Spleen (tissue), 11 donors: Measurements from ENCODE around the gene COL5A1. TPM values are rescaled to one million over a fixed set of nuclear protein-coding genes. Genes with fewer than 3 reads are reported as not detected.

Experiments
- DNase-seq: peaks from one replicate; pipeline ENCODE4 v3.0.0-alpha.2; 2020
- H3K27ac ChIP-seq, 8 donors: fragments of 200-600 bp; sonication (generic) in 7 of 8; 1 replicate in 4 of 8; 2 replicates in 4 of 8; pipeline versions ENCODE4 v1.5.0 to v1.8.0; 2016 to 2021; ENCODE audit warnings: inconsistent platforms in 4 of 8, mild to moderate bottlenecking in 4 of 8, moderate library complexity in 1 of 8
- H3K27me3 ChIP-seq, 7 donors: fragments of 200-600 bp; sonication (generic) in 6 of 7; replicated peaks in 1 of 7; 1 replicate in 4 of 7; 2 replicates in 3 of 7; pipeline versions ENCODE4 v1.5.0 to v1.8.0; 2016 to 2021; ENCODE audit warnings: inconsistent platforms in 3 of 7, mild to moderate bottlenecking in 1 of 7
- H3K36me3 ChIP-seq, 6 donors: fragments of 200-600 bp; sonication (generic) in 5 of 6; 1 replicate in 4 of 6; 2 replicates in 2 of 6; pipeline versions ENCODE4 v1.5.0 to v1.8.0; 2016 to 2021; ENCODE audit warnings: inconsistent platforms in 2 of 6
- H3K4me1 ChIP-seq, 6 donors: fragments of 200-600 bp; sonication (generic) in 5 of 6; 1 replicate in 3 of 6; 2 replicates in 3 of 6; pipeline versions ENCODE4 v1.5.0 to v1.8.0; 2016 to 2021; ENCODE audit warnings: inconsistent platforms in 3 of 6
- H3K4me3 ChIP-seq, 8 donors: fragments of 200-600 bp; sonication (generic) in 7 of 8; 1 replicate in 4 of 8; 2 replicates in 4 of 8; pipeline versions ENCODE4 v1.5.0 to v1.8.0; 2016 to 2021; ENCODE audit warnings: inconsistent platforms in 4 of 8, mild to moderate bottlenecking in 4 of 8, moderate library complexity in 2 of 8
- H3K9me3 ChIP-seq, 8 donors: fragments of 200-600 bp; sonication (generic) in 7 of 8; 1 replicate in 4 of 8; 2 replicates in 4 of 8; pipeline versions ENCODE4 v1.5.0 to v1.8.0; 2016 to 2021; ENCODE audit warnings: inconsistent platforms in 4 of 8
- CTCF ChIP-seq, 11 experiments: fragments of 200-600 bp in 7 of 11; fragments of 450-650 bp in 4 of 11; sonication (generic) in 4 of 11; IDR thresholded peaks in 8 of 11; conservative IDR thresholded peaks in 3 of 11; 1 replicate in 7 of 11; 2 replicates in 4 of 11; pipeline versions ENCODE4 v1.4.0 to v1.8.0; 2016 to 2021; ENCODE audit warnings: antibody characterized with exemption in 11 of 11, inconsistent platforms in 4 of 11, mild to moderate bottlenecking in 1 of 11
- POLR2A ChIP-seq, 3 donors: fragments of 450-650 bp; IDR thresholded peaks; one replicate each; pipeline ENCODE4 v1.5.1; 2017; ENCODE audit warnings: antibody characterized with exemption in 3 of 3, mild to moderate bottlenecking in 1 of 3
- POLR2AphosphoS5 ChIP-seq, 3 donors: sonication (generic); formaldehyde crosslinking; IDR thresholded peaks; one replicate each; pipeline ENCODE4 v1.5.1; 2017; ENCODE audit warnings: antibody characterized with exemption in 3 of 3
- WGBS, 5 donors: extraction: QIAGEN DNeasy Blood & Tissue Kit in 3 of 5; methylation state at CpG; one replicate each; pipeline versions ENCODE4 v1.1.5 to v1.1.7; 2013 to 2018; 5-methylcytosine and 5-hydroxymethylcytosine counted together
- intact Hi-C: fragments of 100-400 bp; cut with DNase I; formaldehyde crosslinking; loops from one replicate; pipeline ENCODE4 v1.15.0; 2023; ENCODE audit warnings: low total_unique reads
- polyA plus RNA-seq, 3 donors: library from polyadenylated mRNA; stranded (reverse); fragments of 200-250 nt; gene quantifications; one replicate each; pipeline ENCODE4 v1.2.1, GENCODE V29; 2013
- total RNA-seq, 7 donors: library from RNA; depleted of rRNA in 3 of 7; stranded (reverse); fragments of >200 nt in 3 of 7; fragmentation: NEBNext Ultra II Directional in 4 of 7; extraction: Animal tissue kit (Norgen Biotek cat#: 25700) in 4 of 7; gene quantifications; one replicate each; pipeline versions ENCODE4 v1.1.0 to v1.2.1, GENCODE V29; 2016 to 2021
- donor health status: healthy with polysubstance abuse.
- donor health status: DM: no; HTN: no; CAD: no; lungs with moderate emphysema.
- donor health status: DM: no; HTN: no; CAD: no.
- donor health status: Bipolar disorder and iron deficiency.
- donor health status: healthy.
- donor health status: DM: no; HTN: no; CAD: no.
- donor health status: DM: yes; HTN: yes; CAD: no.

Gene COL5A1
- total and polyA plus RNA-seq, 10 donors: 2.6 to 50.6 (median 23.7) TPM

GRCh38 chr9:134869554-134870300, 228.1 kb downstream of the COL5A1 start:
- intact Hi-C loops: no loop called here
- H3K27ac ChIP-seq: no peak overlapping the region
- no peak for TF ChIP-seq POLR2AphosphoS5 (IDR thresholded peaks at IDR 0.05)
- no peak for TF ChIP-seq CTCF (IDR thresholded peaks at IDR 0.05 in 8 of 11, conservative IDR thresholded peaks at IDR 0.05 in 3 of 11)
- no peak for TF ChIP-seq POLR2A (IDR thresholded peaks at IDR 0.05)
- DNase-seq: no peak
- H3K4me1 ChIP-seq: no peaks in the 10 kb centered on the region
- H3K27me3 ChIP-seq: peaks cover 0 to 22% (median 0%) of the 10 kb centered on the region in 7 donors
- peaks cover 0 to 6% (median 0%) of the 10 kb centered on the region in 8 donors for H3K9me3 ChIP-seq
- WGBS, 5 donors: 65 to 95% (median 87%) methylated on average over 11 to 17 of the region's 17 CpGs
- H3K4me3 ChIP-seq: no peak overlapping the region
- H3K36me3 ChIP-seq: no peaks in the 10 kb centered on the region

- no peak overlapping the region for H3K27ac ChIP-seq
- peaks cover 0 to 6% (median 0%) of the 10 kb centered on the region in 8 donors for H3K9me3 ChIP-seq
- H3K4me3 ChIP-seq: no peak overlapping the region
- no peaks in the 10 kb centered on the region for H3K36me3 ChIP-seq
- WGBS, 5 donors: 77 to 93% (median 89%) methylated on average over 11 of the region's 11 CpGs
- peaks cover 0 to 17% (median 0%) of the 10 kb centered on the region in 7 donors for H3K27me3 ChIP-seq
- no peak for DNase-seq
- intact Hi-C loops: no loop called here
- H3K4me1 ChIP-seq: no peaks in the 10 kb centered on the region
- TF ChIP-seq POLR2AphosphoS5 (IDR thresholded peaks at IDR 0.05): no peak
- no peak for TF ChIP-seq POLR2A (IDR thresholded peaks at IDR 0.05)
- TF ChIP-seq CTCF (IDR thresholded peaks at IDR 0.05 in 8 of 11, conservative IDR thresholded peaks at IDR 0.05 in 3 of 11): no peak
Observed at GRCh38 chr9:134870301-134870694, 228.7 kb downstream of the COL5A1 start.

- Histone ChIP-seq H3K27me3 (peaks cover 0 to 17% (median 0%) of the 10 kb centered on the region in 7 donors), H3K36me3 (no peaks in the 10 kb centered on the region), H3K4me3 (no peak overlapping the region), H3K4me1 (no peaks in the 10 kb centered on the region), H3K9me3 (peaks cover 0 to 6% (median 0%) of the 10 kb centered on the region in 8 donors), H3K27ac (no peak overlapping the region)
- intact Hi-C loops: no loop called here
- 72 to 85% (median 77%) methylated on average over 23 to 30 of the region's 30 CpGs for WGBS, 5 donors
- DNase-seq: no peak
- no peak for TF ChIP-seq POLR2A (IDR thresholded peaks at IDR 0.05)
Observed at GRCh38 chr9:134870746-134871662, 229.4 kb downstream of the COL5A1 start.

- 50 to 80% (median 70%) methylated on average over 16 of the region's 16 CpGs for WGBS, 5 donors
- peaks cover 0 to 6% (median 0%) of the 10 kb centered on the region in 8 donors for H3K9me3 ChIP-seq
- peaks cover 0 to 17% (median 0%) of the 10 kb centered on the region in 7 donors for H3K27me3 ChIP-seq
- H3K36me3 ChIP-seq: no peaks in the 10 kb centered on the region
- no peaks in the 10 kb centered on the region for H3K4me1 ChIP-seq
- no peak overlapping the region for H3K4me3 ChIP-seq
- intact Hi-C loops: no loop called here
- no peak overlapping the region for H3K27ac ChIP-seq
- no peak for DNase-seq
- TF ChIP-seq CTCF (IDR thresholded peaks at IDR 0.05 in 8 of 11, conservative IDR thresholded peaks at IDR 0.05 in 3 of 11) (no peak), POLR2AphosphoS5 (IDR thresholded peaks at IDR 0.05) (no peak), POLR2A (IDR thresholded peaks at IDR 0.05) (no peak)
Observed at GRCh38 chr9:134871697-134872340, 230.2 kb downstream of the COL5A1 start.
